Stomach (tissue), 4 donors: ENCODE results near the gene PPARA.

Experiments
- CTCF ChIP-seq, 7 experiments: fragments of 450-650 bp in 4 of 7; fragments of 200-600 bp in 3 of 7; sonication (generic) in 3 of 7; IDR thresholded peaks; one replicate each; pipeline ENCODE4 v1.5.1; 2016 to 2019; ENCODE audit warnings: antibody characterized with exemption in 7 of 7, control low read depth in 2 of 7, mild to moderate bottlenecking in 1 of 7
- POLR2AphosphoS5 ChIP-seq, 3 donors: sonication (generic); formaldehyde crosslinking; IDR thresholded peaks; one replicate each; pipeline ENCODE4 v1.6.1; 2016; ENCODE audit warnings: antibody characterized with exemption in 3 of 3

GRCh38 chr22:46240073-46240472 lies 89.7 kb downstream of the PPARA start:
- TF ChIP-seq CTCF (IDR thresholded peaks at IDR 0.05) (no peak), POLR2AphosphoS5 (IDR thresholded peaks at IDR 0.05) (no peak)
